HG02981 (cell line): Measurements from ENCODE around the gene PTOV1.
A peak's percentile ranks its signal among the peaks of the same experiment; 100 is the strongest.

Experiments
- ATAC-seq: cut with Tn5 transposase; IDR thresholded peaks from one replicate; pipeline ENCODE4 v1.9.1; 2021; ENCODE audit warnings: mild to moderate bottlenecking, moderate library complexity; ENCODE audit not compliant: unreplicated experiment

PTOV1 gene

GRCh38 chr19:49887665-49888509 is 36.9 kb downstream of the PTOV1 start:
- ATAC-seq: no peak

- no peak for ATAC-seq
Measured at GRCh38 chr19:49888510-49888824, 37.5 kb downstream of the PTOV1 start.

GRCh38 chr19:49889038-49889686 is 38.2 kb downstream of the PTOV1 start:
- no peak for ATAC-seq

- ATAC-seq: no peak
Measured at GRCh38 chr19:49889687-49890348, 38.9 kb downstream of the PTOV1 start.

- ATAC-seq: no peak
Measured at GRCh38 chr19:49890349-49891311, 39.7 kb downstream of the PTOV1 start.

GRCh38 chr19:49891393-49891792 is 40.4 kb downstream of the PTOV1 start:
- ATAC-seq: no peak

GRCh38 chr19:49892716-49893115 is 41.8 kb downstream of the PTOV1 start:
- ATAC-seq: no peak

- ATAC-seq: no peak
Measured at GRCh38 chr19:49894011-49894664, 43.2 kb downstream of the PTOV1 start.

GRCh38 chr19:49894879-49895565 is 44.1 kb downstream of the PTOV1 start:
- ATAC-seq: no peak

GRCh38 chr19:49895566-49896297 is 44.8 kb downstream of the PTOV1 start:
- ATAC-seq: no peak

- peak; percentile 46 for ATAC-seq
Measured at GRCh38 chr19:49896863-49897621, 46.1 kb downstream of the PTOV1 start, which contains the start of gene IL4I1. Gene IL4I1, minus strand, starts transcription at chr19:49896887. Its CDS starts 727 bp downstream, at chr19:49896160.

- ATAC-seq: no peak
Measured at GRCh38 chr19:49904136-49904535, 53.2 kb downstream of the PTOV1 start.

GRCh38 chr19:49906879-49907564 is 56.1 kb downstream of the PTOV1 start:
- ATAC-seq: no peak

GRCh38 chr19:49907745-49908446 is 56.9 kb downstream of the PTOV1 start:
- no peak for ATAC-seq

GRCh38 chr19:49908480-49909420 is 57.8 kb downstream of the PTOV1 start:
- ATAC-seq: no peak

GRCh38 chr19:49910179-49910578 is 59.2 kb downstream of the PTOV1 start:
- no peak for ATAC-seq
